Activated T-cell treated with anti-CD3 and anti-CD28 coated beads, Interleukin-2, amount 50 U/mL, for 72 hours (primary cell): ENCODE data around the gene ZDHHC11. TPM values are rescaled to one million over a fixed set of nuclear protein-coding genes. Genes with fewer than 3 reads are reported as not detected.
"Not testable (repeated sequence)": the region's sequence is repeated elsewhere in the genome, so short reads cannot be mapped to it uniquely, and the experiment has no call there.

Experiments
- ATAC-seq, 2 donors: fragments of 150-1000 bp; cut with Tn5 transposase; replicated peaks in 1 of 2; 2 replicates each; pipeline ENCODE4 v1.10.0; 2021; ENCODE audit warnings: moderate library complexity in 2 of 2, mild to moderate bottlenecking in 1 of 2
- DNase-seq, 2 donors: peaks; one replicate each; pipeline ENCODE4 v3.0.0; 2021 to 2022; ENCODE audit warnings: mixed read lengths in 1 of 2
- H3K27ac Mint-ChIP-seq: one replicate; pipeline ENCODE4 v1.8.0; 2022; ENCODE audit warnings: mild to moderate bottlenecking, moderate library complexity, mixed read lengths
- H3K27me3 Mint-ChIP-seq: one replicate; pipeline ENCODE4 v1.8.0; 2022; ENCODE audit warnings: low read depth, mixed read lengths
- H3K36me3 Mint-ChIP-seq, 2 donors: one replicate each; pipeline ENCODE4 v1.8.0; 2022; ENCODE audit warnings: mixed read lengths in 2 of 2, mild to moderate bottlenecking in 1 of 2; ENCODE audit not compliant: insufficient read depth in 2 of 2
- H3K4me1 Mint-ChIP-seq: one replicate; pipeline ENCODE4 v1.8.0; 2022; ENCODE audit warnings: low read depth, mixed read lengths
- H3K4me3 Mint-ChIP-seq, 2 donors: one replicate each; pipeline ENCODE4 v1.8.0; 2022; ENCODE audit warnings: mild to moderate bottlenecking in 2 of 2, mixed read lengths in 2 of 2, moderate library complexity in 2 of 2
- H3K9me3 Mint-ChIP-seq, 2 donors: one replicate each; pipeline ENCODE4 v1.8.0; 2022; ENCODE audit warnings: mixed read lengths in 2 of 2
- total RNA-seq, 2 donors: library from RNA; stranded (reverse); gene quantifications; one replicate each; pipeline ENCODE4 v1.2.3, GENCODE V29; 2022

Gene ZDHHC11
- total RNA-seq, 2 donors from 2014 or later = 28.3 to 29.5 TPM

DNA sequence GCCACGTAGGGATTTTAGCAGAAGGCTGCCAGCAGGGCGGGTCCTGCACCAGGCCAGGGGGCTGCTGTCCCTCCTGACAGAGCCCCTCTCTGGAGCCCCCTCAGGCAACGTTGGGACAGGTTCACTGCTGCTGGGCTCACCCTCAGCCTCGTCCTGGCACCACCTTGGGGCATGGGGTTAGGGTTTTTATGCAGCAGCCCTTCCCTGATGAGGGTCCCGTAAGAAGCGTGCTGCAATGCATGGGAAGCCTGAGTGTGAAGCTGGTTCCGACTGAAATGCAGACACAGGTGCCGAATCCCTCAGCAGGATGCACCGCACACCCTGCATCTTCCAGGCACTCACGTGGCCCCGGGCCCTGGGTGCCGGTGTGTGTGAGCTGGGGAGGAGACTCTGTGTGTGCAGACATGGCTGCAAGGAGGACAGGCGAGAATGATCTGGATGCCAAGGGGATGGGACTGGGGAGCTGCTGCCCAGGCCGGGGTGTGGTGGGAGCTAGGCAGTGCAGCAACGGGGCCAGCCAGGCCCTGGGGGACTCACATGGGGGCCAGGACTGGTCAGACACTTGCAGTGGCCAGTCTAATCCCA, 93.3 kb downstream of the ZDHHC11 start:
- ATAC-seq (no peak), DNase-seq (no peak)
- no peak overlapping the region for H3K27ac Mint-ChIP-seq
- no peaks in the 10 kb centered on the region for H3K27me3 Mint-ChIP-seq
- H3K9me3 Mint-ChIP-seq = no peaks in the 10 kb centered on the region
- H3K4me3 Mint-ChIP-seq = no peak overlapping the region
- no peaks in the 10 kb centered on the region for H3K36me3 Mint-ChIP-seq
- H3K4me1 Mint-ChIP-seq = peaks cover 30% of the 10 kb centered on the region

- ATAC-seq (no peak), DNase-seq (no peak)
- Mint-ChIP-seq H3K9me3 (no peaks in the 10 kb centered on the region), H3K27ac (no peak overlapping the region), H3K4me1 (peaks cover 30% of the 10 kb centered on the region), H3K4me3 (no peak overlapping the region), H3K27me3 (no peaks in the 10 kb centered on the region), H3K36me3 (no peaks in the 10 kb centered on the region)
These were observed 93.9 kb downstream of the ZDHHC11 start for GRCh38 chr5:756865-757345.

GRCh38 chr5:756171-756570, 94.6 kb downstream of the ZDHHC11 start:
- H3K4me3 Mint-ChIP-seq = no peak overlapping the region
- H3K9me3 Mint-ChIP-seq = no peaks in the 10 kb centered on the region
- H3K36me3 Mint-ChIP-seq = no peaks in the 10 kb centered on the region
- no peaks in the 10 kb centered on the region for H3K27me3 Mint-ChIP-seq
- DNase-seq = no peak
- H3K4me1 Mint-ChIP-seq = peaks cover 30% of the 10 kb centered on the region
- no peak for ATAC-seq
- H3K27ac Mint-ChIP-seq = no peak overlapping the region

DNA sequence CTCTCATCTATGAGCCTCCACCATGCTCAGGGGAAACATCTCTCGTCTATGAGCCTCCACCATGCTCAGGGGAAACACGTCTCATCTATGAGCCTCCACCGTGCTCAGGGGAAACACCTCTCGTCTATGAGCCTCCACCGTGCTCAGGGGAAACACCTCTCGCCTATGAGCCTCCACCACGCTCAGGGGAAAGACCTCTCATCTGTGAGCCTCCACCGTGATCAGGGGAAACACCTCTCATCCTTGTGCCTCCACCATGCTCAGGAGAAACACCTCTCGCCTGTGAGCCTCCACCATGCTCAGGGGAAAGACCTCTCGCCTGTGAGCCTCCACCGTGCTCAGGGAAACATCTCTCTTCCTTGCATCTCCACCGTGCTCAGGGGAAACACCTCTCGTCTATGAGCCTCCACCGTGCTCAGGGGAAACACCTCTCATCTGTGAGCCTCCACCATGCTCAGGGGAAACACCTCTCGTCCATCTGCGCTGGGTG, 96.6 kb downstream of the ZDHHC11 start:
- not testable (repeated sequence) for H3K9me3 Mint-ChIP-seq, H3K4me3 Mint-ChIP-seq, H3K36me3 Mint-ChIP-seq, H3K27me3 Mint-ChIP-seq, H3K27ac Mint-ChIP-seq
- DNase-seq (peak in 1 of 2 donors; percentile 68), ATAC-seq (peak; percentile 19 to 76)
- H3K4me1 Mint-ChIP-seq = peaks cover 27% of the 10 kb centered on the region

GRCh38 chr5:753567-754142, 97.1 kb downstream of the ZDHHC11 start:
- H3K27me3 Mint-ChIP-seq = not testable (repeated sequence)

GRCh38 chr5:752532-753115, 98.2 kb downstream of the ZDHHC11 start:
- not testable (repeated sequence) for H3K4me3 Mint-ChIP-seq, ATAC-seq, DNase-seq, H3K9me3 Mint-ChIP-seq, H3K27ac Mint-ChIP-seq, H3K27me3 Mint-ChIP-seq, H3K36me3 Mint-ChIP-seq
- peaks cover 11% of the 10 kb centered on the region for H3K4me1 Mint-ChIP-seq

More at GRCh38 chr5:753567-754142, 97.1 kb downstream of the ZDHHC11 start:
- not testable (repeated sequence) for H3K27ac Mint-ChIP-seq, H3K4me3 Mint-ChIP-seq, H3K9me3 Mint-ChIP-seq, DNase-seq, H3K36me3 Mint-ChIP-seq
- H3K4me1 Mint-ChIP-seq = peaks cover 21% of the 10 kb centered on the region
- peak in 1 of 2 donors; percentile 40 for ATAC-seq

DNA sequence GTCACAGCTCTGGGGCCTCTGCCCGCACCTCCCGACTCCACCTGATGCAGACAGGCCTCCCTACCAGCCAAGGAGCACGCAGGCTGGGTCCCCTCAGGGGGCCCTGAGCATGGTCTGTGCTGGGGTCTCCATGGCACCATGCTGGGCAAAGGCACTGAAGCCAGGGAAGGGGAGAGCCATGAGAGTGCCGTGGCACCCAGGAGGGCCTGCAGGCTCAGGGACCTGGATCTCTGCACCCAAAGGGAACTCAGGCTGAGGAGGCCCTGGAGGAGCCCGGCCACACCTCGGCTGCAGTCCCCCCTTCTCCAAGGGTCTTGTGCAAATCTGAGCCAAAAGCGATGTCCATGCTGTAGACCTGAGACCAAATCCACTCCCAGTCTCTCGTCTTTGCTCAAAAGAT, 98.8 kb downstream of the ZDHHC11 start:
- DNase-seq, H3K4me1 Mint-ChIP-seq, H3K36me3 Mint-ChIP-seq, H3K4me3 Mint-ChIP-seq, H3K27ac Mint-ChIP-seq, H3K9me3 Mint-ChIP-seq, ATAC-seq, H3K27me3 Mint-ChIP-seq: not testable (repeated sequence)

DNA sequence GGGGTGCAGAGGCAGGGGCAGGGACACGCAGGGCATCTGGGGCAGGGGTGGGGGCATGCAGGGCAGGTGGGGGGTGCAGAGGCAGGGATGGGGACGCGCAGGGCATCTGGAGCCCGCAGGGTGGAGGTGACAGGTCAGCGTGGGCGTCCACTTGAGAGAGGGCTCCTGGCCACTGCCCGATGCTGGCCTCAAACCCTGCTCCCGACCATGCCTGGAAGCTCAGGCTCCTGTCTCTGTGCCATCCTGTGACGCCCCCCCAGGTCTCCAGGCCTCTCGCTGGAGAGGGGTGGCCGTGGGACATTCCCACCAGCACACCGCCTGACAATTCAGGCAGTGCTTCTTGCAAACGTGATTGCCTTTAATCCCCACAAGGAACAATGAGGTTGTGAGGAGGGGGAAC, 99.3 kb downstream of the ZDHHC11 start:
- no peaks in the 10 kb centered on the region for H3K36me3 Mint-ChIP-seq
- ATAC-seq (no peak), DNase-seq (no peak)
- no peak overlapping the region for H3K27ac Mint-ChIP-seq
- no peaks in the 10 kb centered on the region for H3K27me3 Mint-ChIP-seq
- no peak overlapping the region for H3K4me3 Mint-ChIP-seq
- no peaks in the 10 kb centered on the region for H3K9me3 Mint-ChIP-seq
- peaks cover 9% of the 10 kb centered on the region for H3K4me1 Mint-ChIP-seq

GRCh38 chr5:750226-750625, 100.6 kb downstream of the ZDHHC11 start:
- not testable (repeated sequence) for H3K27ac Mint-ChIP-seq, H3K36me3 Mint-ChIP-seq, H3K9me3 Mint-ChIP-seq, H3K4me3 Mint-ChIP-seq, ATAC-seq, DNase-seq, H3K4me1 Mint-ChIP-seq, H3K27me3 Mint-ChIP-seq

DNA sequence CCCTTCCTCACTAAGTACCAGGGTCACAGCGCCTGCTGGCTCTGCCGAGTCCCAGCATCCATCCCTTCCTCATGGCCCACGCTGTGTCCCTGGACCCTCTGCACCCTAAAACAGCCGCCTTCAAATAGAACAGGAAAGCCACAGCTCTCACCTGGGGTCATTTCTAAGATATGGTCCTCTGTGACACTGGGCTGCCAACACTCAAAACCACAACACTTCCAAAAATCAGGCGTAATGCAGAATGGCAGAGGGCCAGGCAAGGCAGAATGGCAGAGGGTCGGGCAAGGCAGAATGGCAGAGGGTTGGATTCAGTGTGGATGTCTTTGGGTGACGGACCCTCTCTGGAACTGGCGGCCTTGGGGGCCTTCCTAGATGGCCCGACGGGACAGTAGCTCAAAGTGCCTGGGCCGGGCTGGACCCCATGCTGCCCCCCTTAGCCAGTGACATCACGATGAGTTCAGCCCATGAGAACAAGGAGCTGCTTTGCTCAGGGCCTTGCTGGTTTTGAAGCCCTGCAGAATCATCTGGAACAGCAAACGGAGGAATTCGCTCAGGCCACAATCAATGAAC, 101.6 kb downstream of the ZDHHC11 start:
- Mint-ChIP-seq H3K4me1 (peaks cover 5% of the 10 kb centered on the region), H3K36me3 (no peaks in the 10 kb centered on the region), H3K27me3 (no peaks in the 10 kb centered on the region), H3K4me3 (no peak overlapping the region), H3K27ac (no peak overlapping the region), H3K9me3 (no peaks in the 10 kb centered on the region)
- no peak for ATAC-seq
- DNase-seq = no peak

GRCh38 chr5:748011-748980, 102.5 kb downstream of the ZDHHC11 start:
- not testable (repeated sequence) for H3K4me3 Mint-ChIP-seq, H3K27ac Mint-ChIP-seq, H3K4me1 Mint-ChIP-seq, ATAC-seq, DNase-seq, H3K36me3 Mint-ChIP-seq, H3K9me3 Mint-ChIP-seq, H3K27me3 Mint-ChIP-seq

DNA sequence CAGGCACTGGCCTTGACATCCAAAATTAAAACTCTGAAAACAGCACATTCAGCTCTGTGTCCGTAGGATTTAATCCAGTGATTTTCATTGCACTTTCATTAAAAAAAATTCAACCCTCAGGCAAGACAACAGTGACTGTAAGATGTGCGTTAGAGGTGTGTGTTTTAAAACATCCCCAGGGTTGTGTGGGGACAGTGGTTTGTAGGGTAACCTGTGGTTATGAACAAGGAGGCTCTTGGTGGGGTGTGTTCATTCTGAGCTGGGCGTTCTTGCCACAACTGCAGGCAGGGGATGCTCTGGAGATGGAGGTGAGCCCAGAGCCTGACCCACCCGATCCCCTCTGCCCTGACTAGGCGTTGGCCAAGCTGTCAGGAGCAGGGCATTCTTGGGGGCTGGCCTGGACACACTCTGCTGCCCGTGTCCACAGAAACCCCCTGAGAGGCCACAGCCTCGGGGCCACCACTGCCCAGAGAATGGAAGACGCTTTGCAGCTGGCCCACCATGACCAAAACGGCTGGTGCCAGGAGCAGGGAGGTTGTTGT, 103.4 kb downstream of the ZDHHC11 start:
- H3K4me1 Mint-ChIP-seq, ATAC-seq, H3K4me3 Mint-ChIP-seq, H3K9me3 Mint-ChIP-seq, DNase-seq, H3K36me3 Mint-ChIP-seq, H3K27me3 Mint-ChIP-seq, H3K27ac Mint-ChIP-seq: not testable (repeated sequence)
